Measurements from ENCODE around the gene EFNA2.

- TF ChIP-seq BHLHE40 (IDR thresholded peaks at IDR 0.05; ENCODE audit: borderline replicate concordance) = no peak
- TF ChIP-seq LEF1 (IDR thresholded peaks at IDR 0.05; ENCODE audit: borderline replicate concordance) = no peak
- no peak for TF ChIP-seq SUZ12 (IDR thresholded peaks at IDR 0.05)
- TF ChIP-seq FOXK2 (IDR thresholded peaks at IDR 0.05) = no peak
- no peak for TF ChIP-seq FOXM1 (IDR thresholded peaks at IDR 0.05; ENCODE audit: borderline replicate concordance)
- TF ChIP-seq NFRKB (IDR thresholded peaks at IDR 0.05) = no peak
- no peak for TF ChIP-seq TARDBP (IDR thresholded peaks at IDR 0.05)
- TF ChIP-seq ARNT (IDR thresholded peaks at IDR 0.05) = no peak
- no peak for TF ChIP-seq L3MBTL2 (conservative IDR thresholded peaks at IDR 0.05)
- no peak for TF ChIP-seq SP1 (IDR thresholded peaks at IDR 0.05)
- no peak for TF ChIP-seq FOXA1 (IDR thresholded peaks at IDR 0.05)
- TF ChIP-seq ZNF384 (IDR thresholded peaks at IDR 0.05) = no peak
These were observed 32.1 kb upstream of the EFNA2 start for GRCh38 chr19:1253514-1254080.

Data from HEK293T (cell line).